H1 (cell line): ENCODE results near the gene GJA8. TPM values are rescaled to one million over a fixed set of nuclear protein-coding genes. Genes with fewer than 3 reads are reported as not detected.

Experiments
- BRCA1 ChIP-seq: IDR thresholded peaks from 2 replicates; pipeline ENCODE4 v1.6.1; 2012; ENCODE audit warnings: low read depth, low read length, improper control_type of control experiment
- CHD1 ChIP-seq: IDR thresholded peaks from 2 replicates; pipeline ENCODE4 v1.6.1; 2012; ENCODE audit warnings: low read depth, low read length, improper control_type of control experiment
- JUND ChIP-seq: IDR thresholded peaks from 2 replicates; pipeline ENCODE4 v1.6.1; 2011; ENCODE audit warnings: mild to moderate bottlenecking, improper control_type of control experiment, low read length
- TAF1 ChIP-seq: IDR thresholded peaks from 2 replicates; pipeline ENCODE4 v1.6.1; 2011; ENCODE audit warnings: mild to moderate bottlenecking, low read depth, low read length
- polyA plus RNA-seq, 7 experiments: library from polyadenylated mRNA; depleted of rRNA in 3 of 7; stranded (reverse) in 5 of 7; unstranded in 2 of 7; fragments of >200 nt in 5 of 7; fragments of 200-250 nt in 2 of 7; gene quantifications; 1 replicate in 5 of 7; 2 replicates in 1 of 7; 4 replicates in 1 of 7; pipeline versions ENCODE4 v1.2.1 to v1.2.3, GENCODE V29; 2011 to 2013; ENCODE audit warnings: missing spikeins in 2 of 7, mixed read lengths in 2 of 7
- total RNA-seq: library from RNA; stranded (reverse); fragmentation: NEBNext Ultra II Directional; extraction: Animal tissue kit (Norgen Biotek cat#: 25700); gene quantifications from 2 replicates; pipeline ENCODE4 v1.2.1, GENCODE V29; 2021
- TF ChIP-seq, protein P1 (sequence below), 3 experiments: IDR thresholded peaks; 1 replicate in 2 of 3; 2 replicates in 1 of 3; pipeline versions ENCODE4 v1.5.1 to v1.6.1; 2011; ENCODE audit warnings: low read length in 3 of 3, mild to moderate bottlenecking in 3 of 3, inconsistent platforms in 2 of 3, low read depth in 1 of 3, moderate library complexity in 1 of 3; ENCODE audit not compliant: insufficient read depth in 1 of 3; ENCODE audit errors: control extremely low read depth in 1 of 3

The GJA8 gene
- total and polyA plus RNA-seq, 2 of the 8 experiments (the other 6 are each of a cell fraction or from before 2014, with no cell fraction given) = not detected

DNA sequence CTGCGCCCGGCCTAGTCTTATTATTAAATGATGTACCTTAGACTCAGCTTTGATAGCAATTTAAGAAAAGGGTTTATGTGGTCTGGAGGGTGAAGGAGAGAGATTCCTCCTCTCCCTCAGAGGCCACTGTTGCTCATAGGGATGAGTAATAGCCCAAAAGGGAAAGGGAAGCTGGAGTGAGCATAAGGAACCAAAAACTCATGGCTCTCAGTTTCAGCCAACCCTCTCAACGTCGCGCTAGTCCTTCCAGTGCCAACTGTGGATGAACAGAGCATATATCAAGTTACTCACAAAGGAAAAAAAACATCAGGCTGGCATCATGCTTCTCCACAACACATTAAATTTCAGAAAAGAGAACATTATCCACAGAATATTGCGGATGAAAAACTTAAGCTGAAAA, 17.3 kb downstream of the GJA8 start (continued):
- TF ChIP-seq, protein P1, sequence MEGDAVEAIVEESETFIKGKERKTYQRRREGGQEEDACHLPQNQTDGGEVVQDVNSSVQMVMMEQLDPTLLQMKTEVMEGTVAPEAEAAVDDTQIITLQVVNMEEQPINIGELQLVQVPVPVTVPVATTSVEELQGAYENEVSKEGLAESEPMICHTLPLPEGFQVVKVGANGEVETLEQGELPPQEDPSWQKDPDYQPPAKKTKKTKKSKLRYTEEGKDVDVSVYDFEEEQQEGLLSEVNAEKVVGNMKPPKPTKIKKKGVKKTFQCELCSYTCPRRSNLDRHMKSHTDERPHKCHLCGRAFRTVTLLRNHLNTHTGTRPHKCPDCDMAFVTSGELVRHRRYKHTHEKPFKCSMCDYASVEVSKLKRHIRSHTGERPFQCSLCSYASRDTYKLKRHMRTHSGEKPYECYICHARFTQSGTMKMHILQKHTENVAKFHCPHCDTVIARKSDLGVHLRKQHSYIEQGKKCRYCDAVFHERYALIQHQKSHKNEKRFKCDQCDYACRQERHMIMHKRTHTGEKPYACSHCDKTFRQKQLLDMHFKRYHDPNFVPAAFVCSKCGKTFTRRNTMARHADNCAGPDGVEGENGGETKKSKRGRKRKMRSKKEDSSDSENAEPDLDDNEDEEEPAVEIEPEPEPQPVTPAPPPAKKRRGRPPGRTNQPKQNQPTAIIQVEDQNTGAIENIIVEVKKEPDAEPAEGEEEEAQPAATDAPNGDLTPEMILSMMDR (IDR thresholded peaks at IDR 0.05; ENCODE audit: control extremely low read depth in 1 of 3, insufficient read depth in 1 of 3, low read depth in 1 of 3, low read length in 3 of 3) = no peak
- TF ChIP-seq CHD1 (no peak), BRCA1 (no peak), TAF1 (no peak), JUND (no peak)
